Glomerular endothelial cell (primary cell): ENCODE measurements around the gene TRDN. TPM values are rescaled to one million over a fixed set of nuclear protein-coding genes. Genes with fewer than 3 reads are reported as not detected.
"Not testable (repeated sequence)": the region's sequence is repeated elsewhere in the genome, so short reads cannot be mapped to it uniquely, and the experiment has no call there.

Experiments used
- DNase-seq: peaks from one replicate; pipeline ENCODE4 v3.0.0-alpha.2; 2011; ENCODE audit warnings: low read depth, low spot score; ENCODE audit errors: extremely low read depth
- total RNA-seq: library from RNA; depleted of rRNA; stranded (reverse); fragments of >200 nt; gene quantifications from 2 replicates; pipeline ENCODE4 v1.2.3, GENCODE V29; 2015

The TRDN gene
- total RNA-seq, 1 donor from 2014 or later: not detected

- no peak for DNase-seq
Measured at GRCh38 chr6:123509112-123509511, 127.6 kb downstream of the TRDN start.

- DNase-seq: no peak
Measured at GRCh38 chr6:123508290-123508689, 128.5 kb downstream of the TRDN start.

- no peak for DNase-seq
Measured at GRCh38 chr6:123507582-123507981, 129.2 kb downstream of the TRDN start.

- no peak for DNase-seq
Measured at GRCh38 chr6:123503619-123504018, 133.1 kb downstream of the TRDN start.

- DNase-seq: no peak
Measured at GRCh38 chr6:123497025-123497424, 139.7 kb downstream of the TRDN start.

- DNase-seq: no peak
Measured at GRCh38 chr6:123489589-123489988, 147.2 kb downstream of the TRDN start.

- no peak for DNase-seq
Measured at GRCh38 chr6:123480986-123481385, 155.8 kb downstream of the TRDN start.

- not testable (repeated sequence) for DNase-seq
Measured at GRCh38 chr6:123472025-123472702, 164.6 kb downstream of the TRDN start.

GRCh38 chr6:123467392-123467791, 169.4 kb downstream of the TRDN start:
- no peak for DNase-seq

GRCh38 chr6:123462152-123462551, 174.6 kb downstream of the TRDN start:
- no peak for DNase-seq

- no peak for DNase-seq
Measured at GRCh38 chr6:123458218-123458617, 178.5 kb downstream of the TRDN start.

- no peak for DNase-seq
Measured at GRCh38 chr6:123456836-123457235, 179.9 kb downstream of the TRDN start.

- no peak for DNase-seq
Measured at GRCh38 chr6:123454448-123454847, 182.3 kb downstream of the TRDN start.

- DNase-seq: not testable (repeated sequence)
Measured at GRCh38 chr6:123453071-123453470, 183.7 kb downstream of the TRDN start.

GRCh38 chr6:123448306-123448884, 188.4 kb downstream of the TRDN start:
- DNase-seq: no peak

GRCh38 chr6:123447315-123447937, 189.3 kb downstream of the TRDN start:
- no peak for DNase-seq

GRCh38 chr6:123439371-123439770, 197.4 kb downstream of the TRDN start:
- no peak for DNase-seq

- no peak for DNase-seq
Measured at GRCh38 chr6:123434186-123434585, 202.6 kb downstream of the TRDN start.

GRCh38 chr6:123430970-123431369, 205.8 kb downstream of the TRDN start:
- no peak for DNase-seq

- no peak for DNase-seq
Measured at GRCh38 chr6:123427008-123427407, 209.7 kb downstream of the TRDN start.

- DNase-seq: no peak
Measured at GRCh38 chr6:123423130-123423529, 213.6 kb downstream of the TRDN start.

- DNase-seq: no peak
Measured at GRCh38 chr6:123420512-123420911, 216.2 kb downstream of the TRDN start.
